IMR-90 (cell line): ENCODE data around the gene THRA. TPM values are rescaled to one million over a fixed set of nuclear protein-coding genes. Genes with fewer than 3 reads are reported as not detected.

Experiments
- ATAC-seq: fragments of 200-7000 bp; cut with Tn5 transposase; 2 replicates; pipeline ENCODE4 v1.9.1; 2020; ENCODE audit warnings: low read depth, mild to moderate bottlenecking, moderate library complexity
- BruUV-seq: library from RNA; stranded (reverse); fragments of 400-500 nt; replicated peaks from 2 replicates; lab custom pipeline; 2021; lab: Mats Ljungman, UMichigan
- CTCF ChIA-PET: fragments of 300-600 bp; formaldehyde crosslinking; extraction: SDS; loops from one replicate; lab custom pipeline; 2021; ENCODE audit warnings: antibody characterized with exemption; lab: Yijun Ruan, JAX
- POLR2A ChIA-PET: fragments of 300-600 bp; sonication (Branson Sonifier 250); formaldehyde crosslinking; loops from one replicate; lab custom pipeline; 2022; ENCODE audit warnings: antibody characterized with exemption; ENCODE audit not compliant: unreplicated experiment; lab: Charles Lee
- DNase-seq: peaks from one replicate; pipeline ENCODE4 v3.0.0; 2013
- H2AFZ ChIP-seq: replicated peaks from 2 replicates; pipeline ENCODE3; 2013; ENCODE audit warnings: low read length, mild to moderate bottlenecking; ENCODE audit not compliant: poor library complexity
- H2AK5ac ChIP-seq: 2 replicates; pipeline ENCODE4 v1.6.1; 2013; ENCODE audit warnings: low read depth, low read length, inconsistent platforms
- H2AK9ac ChIP-seq: replicated peaks from 2 replicates; pipeline ENCODE3; 2013; ENCODE audit warnings: mild to moderate bottlenecking, low read depth, low read length, moderate library complexity; ENCODE audit not compliant: poor library complexity
- H2BK120ac ChIP-seq: 2 replicates; pipeline ENCODE4 v1.6.1; 2013; ENCODE audit warnings: low read depth, low read length, inconsistent platforms
- H2BK15ac ChIP-seq: 3 replicates; pipeline ENCODE4 v1.6.1; 2013; ENCODE audit warnings: low read depth, low read length, inconsistent platforms
- H2BK20ac ChIP-seq: 2 replicates; pipeline ENCODE4 v1.6.1; 2013; ENCODE audit warnings: low read depth, mild to moderate bottlenecking, inconsistent platforms, low read length, moderate library complexity
- H2BK5ac ChIP-seq: 2 replicates; pipeline ENCODE4 v1.6.1; 2013; ENCODE audit warnings: mild to moderate bottlenecking, low read depth, low read length, inconsistent platforms; ENCODE audit not compliant: poor library complexity, severe bottlenecking
- H3K14ac ChIP-seq: replicated peaks from 2 replicates; pipeline ENCODE4 v1.6.1; 2013; ENCODE audit warnings: low read depth, low read length, inconsistent platforms
- H3K18ac ChIP-seq: 2 replicates; pipeline ENCODE4 v1.6.1; 2013; ENCODE audit warnings: low read depth, low read length, control low read depth
- H3K23ac ChIP-seq: 2 replicates; pipeline ENCODE4 v1.6.1; 2013; ENCODE audit warnings: low read depth, low read length, inconsistent platforms
- H3K27ac ChIP-seq: 2 replicates; pipeline ENCODE4 v1.5.1; 2013; ENCODE audit warnings: mild to moderate bottlenecking, control low read depth, low read length; ENCODE audit not compliant: insufficient read depth
- H3K27me3 ChIP-seq: 2 replicates; pipeline ENCODE4 v1.6.1; 2013; ENCODE audit warnings: low read length; ENCODE audit not compliant: control insufficient read depth, insufficient read depth
- H3K36me3 ChIP-seq: 2 replicates; pipeline ENCODE4 v1.6.1; 2013; ENCODE audit warnings: low read length, mixed read lengths; ENCODE audit not compliant: control insufficient read depth, insufficient read depth
- H3K4ac ChIP-seq: 2 replicates; pipeline ENCODE4 v1.6.1; 2013; ENCODE audit warnings: low read depth, low read length, inconsistent platforms
- H3K4me1 ChIP-seq: 2 replicates; pipeline ENCODE4 v1.6.1; 2013; ENCODE audit warnings: low read length, mixed read lengths; ENCODE audit not compliant: control insufficient read depth, insufficient read depth
- H3K4me2 ChIP-seq: 2 replicates; pipeline ENCODE4 v1.6.1; 2013; ENCODE audit warnings: low read depth, mild to moderate bottlenecking, control low read depth, low read length, moderate library complexity
- H3K4me3 ChIP-seq: 2 replicates; pipeline ENCODE4 v1.5.1; 2013; ENCODE audit warnings: low read depth, mild to moderate bottlenecking, control low read depth, low read length, moderate library complexity; ENCODE audit not compliant: insufficient read depth
- H3K56ac ChIP-seq: 2 replicates; pipeline ENCODE4 v1.6.1; 2013; ENCODE audit warnings: low read length, inconsistent platforms; ENCODE audit not compliant: insufficient read depth; ENCODE audit errors: extremely low read depth
- H3K79me1 ChIP-seq, 2 experiments: 2 replicates each; pipeline ENCODE4 v1.6.1; 2013; ENCODE audit warnings: low read length in 2 of 2, inconsistent platforms in 1 of 2, low read depth in 1 of 2
- H3K9ac ChIP-seq: 2 replicates; pipeline ENCODE4 v1.6.1; 2013; ENCODE audit warnings: low read depth, low read length, control low read depth
- H3K9me1 ChIP-seq: 2 replicates; pipeline ENCODE4 v1.6.1; 2013; ENCODE audit warnings: low read length, inconsistent platforms; ENCODE audit not compliant: insufficient read depth
- H3K9me3 ChIP-seq: 2 replicates; pipeline ENCODE4 v1.6.1; 2013; ENCODE audit warnings: low read length; ENCODE audit not compliant: control insufficient read depth, insufficient read depth
- H4K20me1 ChIP-seq: 2 replicates; pipeline ENCODE4 v1.6.1; 2013; ENCODE audit warnings: low read length, inconsistent platforms; ENCODE audit not compliant: insufficient read depth
- H4K5ac ChIP-seq: 2 replicates; pipeline ENCODE4 v1.6.1; 2013; ENCODE audit warnings: mild to moderate bottlenecking, low read depth, low read length, control low read depth
- H4K8ac ChIP-seq, 2 experiments: 2 replicates each; pipeline ENCODE4 v1.6.1; 2013; ENCODE audit warnings: low read depth in 2 of 2, low read length in 2 of 2, control low read depth in 1 of 2, inconsistent platforms in 1 of 2
- H4K91ac ChIP-seq: 2 replicates; pipeline ENCODE4 v1.6.1; 2013; ENCODE audit warnings: low read depth, low read length, inconsistent platforms; ENCODE audit not compliant: insufficient read depth
- CTCF ChIP-seq: conservative IDR thresholded peaks from 2 replicates; pipeline ENCODE4 v1.5.1; 2012; ENCODE audit warnings: mild to moderate bottlenecking, low read depth, low read length, improper control_type of control experiment
- MAFK ChIP-seq: IDR thresholded peaks from 2 replicates; pipeline ENCODE4 v1.6.1; 2012; ENCODE audit warnings: low read depth, low read length, improper control_type of control experiment
- MXI1 ChIP-seq: IDR thresholded peaks from 2 replicates; pipeline ENCODE4 v1.6.1; 2012; ENCODE audit warnings: low read depth, mild to moderate bottlenecking, low read length, moderate library complexity, borderline replicate concordance
- RAD21 ChIP-seq: IDR thresholded peaks from 2 replicates; pipeline ENCODE4 v1.6.1; 2012; ENCODE audit warnings: low read length, improper control_type of control experiment
- RCOR1 ChIP-seq: IDR thresholded peaks from 2 replicates; pipeline ENCODE4 v1.6.1; 2012; ENCODE audit warnings: mild to moderate bottlenecking, low read length, improper control_type of control experiment; ENCODE audit not compliant: insufficient replicate concordance
- WGBS, 2 experiments: methylation state at CpG; one replicate each; pipeline versions ENCODE4 v1.1.5 to v1.1.7; 2013; ENCODE audit warnings: missing lambda C conversion rate in 2 of 2; ENCODE audit not compliant: insufficient read length in 1 of 2; ENCODE audit errors: extremely low coverage in 2 of 2; 5-methylcytosine and 5-hydroxymethylcytosine counted together
- dilution Hi-C: fragments of 300-500 bp; cut with HindIII; formaldehyde crosslinking; loops from one replicate; pipeline ENCODE4 v1.14.3; 2018; ENCODE audit warnings: low sequenced_read_pairs; ENCODE audit not compliant: unreplicated experiment
- in situ Hi-C: fragments of 300-500 bp; cut with MboI; formaldehyde crosslinking; loops from 3 replicates; pipeline ENCODE4 v1.14.3; 2019; ENCODE audit warnings: low sequenced_read_pairs, inconsistent platforms, mixed read lengths
- intact Hi-C: fragments of 100-400 bp; cut with micrococcal nuclease; formaldehyde crosslinking; loops from 2 replicates; pipeline ENCODE4 v1.10.0; 2022
- polyA plus RNA-seq, 3 experiments: library from polyadenylated mRNA; depleted of rRNA; stranded (reverse); fragments of >200 nt; gene quantifications; 2 replicates each; pipeline ENCODE4 v1.2.3, GENCODE V29; 2012; ENCODE audit warnings: low replicate concordance in 1 of 3
- total RNA-seq: library from RNA; depleted of rRNA; stranded (reverse); fragments of >200 nt; gene quantifications from 2 replicates; pipeline ENCODE4 v1.2.3, GENCODE V29; 2012

THRA gene
- total and polyA plus RNA-seq, 2 of the 4 experiments (the other 2 are of a cell fraction): 22.0 to 23.4 TPM

DNA sequence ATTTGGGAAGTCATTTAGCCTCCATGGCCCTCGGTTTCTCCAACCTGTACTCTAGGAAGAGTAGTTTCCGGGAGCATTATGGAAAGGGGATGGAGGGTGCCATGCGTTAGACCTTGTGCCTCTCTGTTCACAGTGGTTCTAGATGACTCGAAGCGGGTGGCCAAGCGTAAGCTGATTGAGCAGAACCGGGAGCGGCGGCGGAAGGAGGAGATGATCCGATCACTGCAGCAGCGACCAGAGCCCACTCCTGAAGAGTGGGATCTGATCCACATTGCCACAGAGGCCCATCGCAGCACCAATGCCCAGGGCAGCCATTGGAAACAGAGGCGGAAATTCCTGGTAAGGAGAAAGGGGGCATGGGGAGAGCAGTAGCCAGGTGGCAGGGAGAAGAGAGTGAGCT lies 21.7 kb downstream of the THRA start:
- H3K9me1 ChIP-seq: no peaks in the 10 kb centered on the region
- H3K4me3 ChIP-seq: no peak overlapping the region
- H4K5ac ChIP-seq: no peak overlapping the region
- WGBS, 2 experiments: 99% methylated on average over 10 of the region's 14 CpGs; no CpG with 5 or more reads in 1 of the 2 experiments
- ATAC-seq (no peak), DNase-seq (no peak)
- no peak overlapping the region for H2BK120ac ChIP-seq
- no peaks in the 10 kb centered on the region for H3K9me3 ChIP-seq
- H4K91ac ChIP-seq: no peak overlapping the region
- no peaks in the 10 kb centered on the region for H3K27me3 ChIP-seq
- no peak overlapping the region for H3K18ac ChIP-seq
- no peak overlapping the region for H2BK20ac ChIP-seq
- no peak overlapping the region for H2AK9ac ChIP-seq
- no peak overlapping the region for H2BK5ac ChIP-seq
- in situ Hi-C loops (no loop called here), dilution Hi-C loops (no loop called here), intact Hi-C loops (no loop called here)
- H4K20me1 ChIP-seq: peaks cover 3% of the 10 kb centered on the region
- H3K9ac ChIP-seq: no peak overlapping the region
- no peak overlapping the region for H3K4ac ChIP-seq
- H3K79me1 ChIP-seq: peaks cover 0 to 9% of the 10 kb centered on the region in 2 experiments; a peak in 1 of 4 replicates
- BruUV-seq: no TSS peak
- no peak overlapping the region for H3K23ac ChIP-seq
- H2AFZ ChIP-seq: no peak overlapping the region
- H3K4me2 ChIP-seq: no peak overlapping the region
- no peak overlapping the region for H3K56ac ChIP-seq
- no peak for TF ChIP-seq MAFK
- TF ChIP-seq RCOR1: no peak
- no peak for TF ChIP-seq MXI1
- TF ChIP-seq CTCF: no peak
- TF ChIP-seq RAD21: no peak
- ChIA-PET POLR2A (no interaction called here), CTCF (no interaction called here)
- no peak overlapping the region for H2BK15ac ChIP-seq
- H3K14ac ChIP-seq: no peak overlapping the region
- H3K27ac ChIP-seq: no peak overlapping the region
- no peak overlapping the region for H4K8ac ChIP-seq
- H2AK5ac ChIP-seq: no peak overlapping the region
- H3K4me1 ChIP-seq: no peaks in the 10 kb centered on the region
- H3K36me3 ChIP-seq: peaks cover 53% of the 10 kb centered on the region
